ENCODE measurements around the gene LMLN.

DNA sequence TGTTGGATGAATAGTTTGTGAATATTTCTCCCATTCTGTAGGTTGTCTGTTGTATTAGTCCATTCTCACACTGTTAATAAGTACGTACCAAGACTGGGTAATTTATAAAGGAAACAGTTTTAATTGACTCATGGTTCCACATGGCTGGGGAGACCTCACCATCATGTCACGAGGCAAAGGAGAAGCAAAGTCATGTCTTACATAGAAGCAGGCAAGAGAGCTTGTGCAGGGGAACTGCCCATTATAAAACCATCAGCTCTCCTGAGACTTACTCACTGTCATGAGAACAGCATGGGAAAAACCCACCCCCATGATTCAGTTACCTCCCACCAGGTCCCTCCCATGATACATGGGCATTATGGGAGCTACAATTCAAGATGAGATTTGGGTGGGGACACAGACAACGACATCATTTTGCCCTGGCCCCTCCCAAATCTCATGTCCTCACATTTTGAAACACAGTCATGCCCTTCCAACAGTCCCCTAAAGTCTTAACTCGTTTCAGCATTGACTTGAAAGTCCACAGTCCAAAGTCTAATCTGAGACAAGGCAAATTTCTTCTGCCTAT is 133.2 kb downstream of the LMLN start:
- TF ChIP-seq, protein P1, sequence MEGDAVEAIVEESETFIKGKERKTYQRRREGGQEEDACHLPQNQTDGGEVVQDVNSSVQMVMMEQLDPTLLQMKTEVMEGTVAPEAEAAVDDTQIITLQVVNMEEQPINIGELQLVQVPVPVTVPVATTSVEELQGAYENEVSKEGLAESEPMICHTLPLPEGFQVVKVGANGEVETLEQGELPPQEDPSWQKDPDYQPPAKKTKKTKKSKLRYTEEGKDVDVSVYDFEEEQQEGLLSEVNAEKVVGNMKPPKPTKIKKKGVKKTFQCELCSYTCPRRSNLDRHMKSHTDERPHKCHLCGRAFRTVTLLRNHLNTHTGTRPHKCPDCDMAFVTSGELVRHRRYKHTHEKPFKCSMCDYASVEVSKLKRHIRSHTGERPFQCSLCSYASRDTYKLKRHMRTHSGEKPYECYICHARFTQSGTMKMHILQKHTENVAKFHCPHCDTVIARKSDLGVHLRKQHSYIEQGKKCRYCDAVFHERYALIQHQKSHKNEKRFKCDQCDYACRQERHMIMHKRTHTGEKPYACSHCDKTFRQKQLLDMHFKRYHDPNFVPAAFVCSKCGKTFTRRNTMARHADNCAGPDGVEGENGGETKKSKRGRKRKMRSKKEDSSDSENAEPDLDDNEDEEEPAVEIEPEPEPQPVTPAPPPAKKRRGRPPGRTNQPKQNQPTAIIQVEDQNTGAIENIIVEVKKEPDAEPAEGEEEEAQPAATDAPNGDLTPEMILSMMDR (IDR thresholded peaks at IDR 0.05): no peak
- TF ChIP-seq POLR2A (IDR thresholded peaks at IDR 0.05): no peak
